Testis (tissue), 2 donors: ENCODE results near the gene RRP1.

Source experiments
- POLR2A ChIP-seq: fragments of 450-650 bp; IDR thresholded peaks from one replicate; pipeline ENCODE4 v1.6.1; 2017; ENCODE audit warnings: antibody characterized with exemption, mild to moderate bottlenecking, moderate library complexity
- TF ChIP-seq, protein P1 (sequence below), 3 experiments: fragments of 450-650 bp in 2 of 3; fragments of 200-600 bp in 1 of 3; sonication (generic) in 1 of 3; IDR thresholded peaks; one replicate each; pipeline ENCODE4 v1.5.1; 2016 to 2019; ENCODE audit warnings: antibody characterized with exemption in 3 of 3, mild to moderate bottlenecking in 2 of 3, moderate library complexity in 1 of 3

DNA sequence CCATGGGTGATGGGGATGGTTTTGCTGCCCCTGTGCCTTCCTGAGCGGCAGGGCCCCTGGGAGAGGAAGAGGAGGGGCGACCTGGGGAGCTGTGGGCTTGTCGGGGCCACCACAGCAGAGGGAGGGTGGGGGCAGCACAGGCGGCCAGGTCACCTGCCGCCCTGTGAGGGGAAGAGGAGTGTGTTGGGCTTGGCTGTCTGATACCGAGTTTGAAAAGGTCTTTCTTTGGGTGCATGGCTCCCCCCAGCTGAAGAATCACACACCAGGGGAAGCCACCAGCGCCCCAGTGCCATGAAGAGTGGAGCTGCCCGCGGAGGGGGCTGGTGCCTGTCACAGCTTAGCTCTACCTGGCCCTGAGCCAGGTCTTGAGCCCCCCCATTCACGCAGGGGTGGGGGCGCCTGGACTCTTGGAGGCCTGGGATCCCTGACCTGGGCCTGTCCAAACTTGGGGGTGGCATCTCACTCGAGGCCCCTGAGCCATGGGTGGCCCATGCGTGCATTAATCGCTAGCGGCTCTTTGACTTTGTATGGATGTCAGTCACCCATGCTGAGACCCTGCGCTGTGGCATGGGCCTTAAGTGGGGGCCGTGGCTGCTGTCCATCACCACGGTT is 39.6 kb upstream of the RRP1 start:
- TF ChIP-seq, protein P1, sequence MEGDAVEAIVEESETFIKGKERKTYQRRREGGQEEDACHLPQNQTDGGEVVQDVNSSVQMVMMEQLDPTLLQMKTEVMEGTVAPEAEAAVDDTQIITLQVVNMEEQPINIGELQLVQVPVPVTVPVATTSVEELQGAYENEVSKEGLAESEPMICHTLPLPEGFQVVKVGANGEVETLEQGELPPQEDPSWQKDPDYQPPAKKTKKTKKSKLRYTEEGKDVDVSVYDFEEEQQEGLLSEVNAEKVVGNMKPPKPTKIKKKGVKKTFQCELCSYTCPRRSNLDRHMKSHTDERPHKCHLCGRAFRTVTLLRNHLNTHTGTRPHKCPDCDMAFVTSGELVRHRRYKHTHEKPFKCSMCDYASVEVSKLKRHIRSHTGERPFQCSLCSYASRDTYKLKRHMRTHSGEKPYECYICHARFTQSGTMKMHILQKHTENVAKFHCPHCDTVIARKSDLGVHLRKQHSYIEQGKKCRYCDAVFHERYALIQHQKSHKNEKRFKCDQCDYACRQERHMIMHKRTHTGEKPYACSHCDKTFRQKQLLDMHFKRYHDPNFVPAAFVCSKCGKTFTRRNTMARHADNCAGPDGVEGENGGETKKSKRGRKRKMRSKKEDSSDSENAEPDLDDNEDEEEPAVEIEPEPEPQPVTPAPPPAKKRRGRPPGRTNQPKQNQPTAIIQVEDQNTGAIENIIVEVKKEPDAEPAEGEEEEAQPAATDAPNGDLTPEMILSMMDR (IDR thresholded peaks at IDR 0.05): no peak
- no peak for TF ChIP-seq POLR2A
